H1 (cell line): ENCODE measurements around the gene FRMD4A.

Experiments used
- CHD2 ChIP-seq: IDR thresholded peaks from 2 replicates; pipeline ENCODE4 v1.6.1; 2012; ENCODE audit warnings: low read length, improper control_type of control experiment
- CREB1 ChIP-seq: IDR thresholded peaks from 2 replicates; pipeline ENCODE4 v1.6.1; 2012; ENCODE audit warnings: inconsistent platforms
- EP300 ChIP-seq, 2 experiments: IDR thresholded peaks; 1 replicate in 1 of 2; 2 replicates in 1 of 2; pipeline ENCODE4 v1.6.1; 2011 to 2012; ENCODE audit warnings: low read depth in 2 of 2, low read length in 2 of 2, mild to moderate bottlenecking in 2 of 2, borderline replicate concordance in 1 of 2, inconsistent platforms in 1 of 2, moderate library complexity in 1 of 2
- HDAC2 ChIP-seq, 2 experiments: fragments of 300-600 bp in 1 of 2; sonication (generic) in 1 of 2; IDR thresholded peaks; 2 replicates each; pipeline ENCODE4 v1.6.1; 2011 to 2012; ENCODE audit warnings: low read depth in 2 of 2, low read length in 2 of 2, mild to moderate bottlenecking in 2 of 2, moderate library complexity in 2 of 2, borderline replicate concordance in 1 of 2, inconsistent platforms in 1 of 2
- POLR2A ChIP-seq, 2 experiments: IDR thresholded peaks; 1 replicate in 1 of 2; 2 replicates in 1 of 2; pipeline ENCODE4 v1.6.1; 2011; ENCODE audit warnings: low read depth in 2 of 2, low read length in 2 of 2, mild to moderate bottlenecking in 2 of 2; ENCODE audit errors: control extremely low read depth in 1 of 2
- POLR2AphosphoS5 ChIP-seq: IDR thresholded peaks from 2 replicates; pipeline ENCODE4 v1.6.1; 2011; ENCODE audit warnings: low read depth, low read length
- RAD21 ChIP-seq, 2 experiments: IDR thresholded peaks in 1 of 2; conservative IDR thresholded peaks in 1 of 2; 2 replicates each; pipeline ENCODE4 v1.6.1; 2011; ENCODE audit warnings: low read depth in 2 of 2, low read length in 2 of 2, improper control_type of control experiment in 1 of 2, inconsistent platforms in 1 of 2, mild to moderate bottlenecking in 1 of 2, moderate library complexity in 1 of 2
- RNF2 ChIP-seq: fragments of 200-900, 300-1000 bp; sonication (generic); IDR thresholded peaks from 2 replicates; pipeline ENCODE4 v1.7.1; 2016; ENCODE audit warnings: borderline replicate concordance, low read depth, mild to moderate bottlenecking, antibody characterized with exemption, low read length; ENCODE audit not compliant: poor library complexity, severe bottlenecking; ENCODE audit errors: missing control alignments
- TAF1 ChIP-seq: IDR thresholded peaks from 2 replicates; pipeline ENCODE4 v1.6.1; 2011; ENCODE audit warnings: mild to moderate bottlenecking, low read depth, low read length
- TF ChIP-seq, protein P1 (sequence below), 3 experiments: IDR thresholded peaks; 1 replicate in 2 of 3; 2 replicates in 1 of 3; pipeline versions ENCODE4 v1.5.1 to v1.6.1; 2011; ENCODE audit warnings: low read length in 3 of 3, mild to moderate bottlenecking in 3 of 3, inconsistent platforms in 2 of 3, low read depth in 1 of 3, moderate library complexity in 1 of 3; ENCODE audit not compliant: insufficient read depth in 1 of 3; ENCODE audit errors: control extremely low read depth in 1 of 3

DNA sequence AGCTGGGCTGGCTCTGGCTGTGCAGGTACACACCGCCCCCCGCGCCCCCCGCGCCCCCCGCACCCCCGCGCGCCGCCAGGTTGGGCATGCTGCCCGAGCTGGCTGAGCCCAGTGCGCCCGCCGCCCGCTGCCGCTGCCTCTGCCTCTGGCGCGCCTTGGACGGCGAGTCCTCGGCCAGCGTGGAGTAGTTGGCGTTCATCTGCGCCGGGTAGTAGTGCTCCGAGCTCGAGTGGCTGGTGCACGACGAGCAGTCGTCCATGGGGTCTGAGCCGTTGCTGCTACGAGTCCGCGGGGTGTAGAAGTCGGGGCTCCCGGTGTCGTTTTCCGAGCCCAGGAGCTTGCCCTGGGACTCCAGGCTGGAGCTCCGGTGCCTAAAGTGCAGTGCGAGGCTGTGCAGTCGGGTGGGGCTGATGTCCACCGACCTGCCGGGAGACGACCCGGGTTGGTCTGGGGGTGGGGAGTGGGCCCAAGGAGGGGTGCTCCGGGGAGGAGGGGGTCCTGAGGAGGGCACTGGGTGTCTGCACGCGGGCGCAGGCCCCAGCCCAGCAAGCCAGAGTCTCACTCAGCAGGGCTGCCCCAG, 673.5 kb downstream of the FRMD4A start:
- TF ChIP-seq POLR2A (IDR thresholded peaks at IDR 0.05; ENCODE audit: control extremely low read depth in 1 of 2, low read depth in 2 of 2, low read length in 2 of 2) (no peak), HDAC2 (IDR thresholded peaks at IDR 0.05; ENCODE audit: borderline replicate concordance in 1 of 2, low read depth in 2 of 2, low read length in 2 of 2) (no peak), POLR2AphosphoS5 (no peak), CHD2 (no peak), RAD21 (IDR thresholded peaks at IDR 0.05 in 1 of 2, conservative IDR thresholded peaks at IDR 0.05 in 1 of 2; ENCODE audit: low read depth in 2 of 2, low read length in 2 of 2) (no peak), RNF2 (no peak), CREB1 (no peak), TAF1 (no peak), EP300 (IDR thresholded peaks at IDR 0.05; ENCODE audit: borderline replicate concordance in 1 of 2, low read depth in 2 of 2, low read length in 2 of 2) (no peak)
- TF ChIP-seq, protein P1, sequence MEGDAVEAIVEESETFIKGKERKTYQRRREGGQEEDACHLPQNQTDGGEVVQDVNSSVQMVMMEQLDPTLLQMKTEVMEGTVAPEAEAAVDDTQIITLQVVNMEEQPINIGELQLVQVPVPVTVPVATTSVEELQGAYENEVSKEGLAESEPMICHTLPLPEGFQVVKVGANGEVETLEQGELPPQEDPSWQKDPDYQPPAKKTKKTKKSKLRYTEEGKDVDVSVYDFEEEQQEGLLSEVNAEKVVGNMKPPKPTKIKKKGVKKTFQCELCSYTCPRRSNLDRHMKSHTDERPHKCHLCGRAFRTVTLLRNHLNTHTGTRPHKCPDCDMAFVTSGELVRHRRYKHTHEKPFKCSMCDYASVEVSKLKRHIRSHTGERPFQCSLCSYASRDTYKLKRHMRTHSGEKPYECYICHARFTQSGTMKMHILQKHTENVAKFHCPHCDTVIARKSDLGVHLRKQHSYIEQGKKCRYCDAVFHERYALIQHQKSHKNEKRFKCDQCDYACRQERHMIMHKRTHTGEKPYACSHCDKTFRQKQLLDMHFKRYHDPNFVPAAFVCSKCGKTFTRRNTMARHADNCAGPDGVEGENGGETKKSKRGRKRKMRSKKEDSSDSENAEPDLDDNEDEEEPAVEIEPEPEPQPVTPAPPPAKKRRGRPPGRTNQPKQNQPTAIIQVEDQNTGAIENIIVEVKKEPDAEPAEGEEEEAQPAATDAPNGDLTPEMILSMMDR (IDR thresholded peaks at IDR 0.05; ENCODE audit: control extremely low read depth in 1 of 3, insufficient read depth in 1 of 3, low read depth in 1 of 3, low read length in 3 of 3) = no peak
